IMR-90 (cell line): ENCODE measurements around the gene SLC52A3. TPM values are rescaled to one million over a fixed set of nuclear protein-coding genes. Genes with fewer than 3 reads are reported as not detected.

Source experiments
- ATAC-seq: fragments of 200-7000 bp; cut with Tn5 transposase; 2 replicates; pipeline ENCODE4 v1.9.1; 2020; ENCODE audit warnings: low read depth, mild to moderate bottlenecking, moderate library complexity
- BruUV-seq: library from RNA; stranded (reverse); fragments of 400-500 nt; replicated peaks from 2 replicates; lab custom pipeline; 2021; lab: Mats Ljungman, UMichigan
- CTCF ChIA-PET: fragments of 300-600 bp; formaldehyde crosslinking; extraction: SDS; loops from one replicate; lab custom pipeline; 2021; ENCODE audit warnings: antibody characterized with exemption; lab: Yijun Ruan, JAX
- POLR2A ChIA-PET: fragments of 300-600 bp; sonication (Branson Sonifier 250); formaldehyde crosslinking; loops from one replicate; lab custom pipeline; 2022; ENCODE audit warnings: antibody characterized with exemption; ENCODE audit not compliant: unreplicated experiment; lab: Charles Lee
- DNase-seq: peaks from one replicate; pipeline ENCODE4 v3.0.0; 2013
- H2AFZ ChIP-seq: replicated peaks from 2 replicates; pipeline ENCODE3; 2013; ENCODE audit warnings: low read length, mild to moderate bottlenecking; ENCODE audit not compliant: poor library complexity
- H2AK5ac ChIP-seq: 2 replicates; pipeline ENCODE4 v1.6.1; 2013; ENCODE audit warnings: low read depth, low read length, inconsistent platforms
- H2AK9ac ChIP-seq: replicated peaks from 2 replicates; pipeline ENCODE3; 2013; ENCODE audit warnings: mild to moderate bottlenecking, low read depth, low read length, moderate library complexity; ENCODE audit not compliant: poor library complexity
- H2BK120ac ChIP-seq: 2 replicates; pipeline ENCODE4 v1.6.1; 2013; ENCODE audit warnings: low read depth, low read length, inconsistent platforms
- H2BK15ac ChIP-seq: 3 replicates; pipeline ENCODE4 v1.6.1; 2013; ENCODE audit warnings: low read depth, low read length, inconsistent platforms
- H2BK20ac ChIP-seq: 2 replicates; pipeline ENCODE4 v1.6.1; 2013; ENCODE audit warnings: low read depth, mild to moderate bottlenecking, inconsistent platforms, low read length, moderate library complexity
- H2BK5ac ChIP-seq: 2 replicates; pipeline ENCODE4 v1.6.1; 2013; ENCODE audit warnings: mild to moderate bottlenecking, low read depth, low read length, inconsistent platforms; ENCODE audit not compliant: poor library complexity, severe bottlenecking
- H3K14ac ChIP-seq: replicated peaks from 2 replicates; pipeline ENCODE4 v1.6.1; 2013; ENCODE audit warnings: low read depth, low read length, inconsistent platforms
- H3K18ac ChIP-seq: 2 replicates; pipeline ENCODE4 v1.6.1; 2013; ENCODE audit warnings: low read depth, low read length, control low read depth
- H3K23ac ChIP-seq: 2 replicates; pipeline ENCODE4 v1.6.1; 2013; ENCODE audit warnings: low read depth, low read length, inconsistent platforms
- H3K27ac ChIP-seq: 2 replicates; pipeline ENCODE4 v1.5.1; 2013; ENCODE audit warnings: mild to moderate bottlenecking, control low read depth, low read length; ENCODE audit not compliant: insufficient read depth
- H3K27me3 ChIP-seq: 2 replicates; pipeline ENCODE4 v1.6.1; 2013; ENCODE audit warnings: low read length; ENCODE audit not compliant: control insufficient read depth, insufficient read depth
- H3K36me3 ChIP-seq: 2 replicates; pipeline ENCODE4 v1.6.1; 2013; ENCODE audit warnings: low read length, mixed read lengths; ENCODE audit not compliant: control insufficient read depth, insufficient read depth
- H3K4ac ChIP-seq: 2 replicates; pipeline ENCODE4 v1.6.1; 2013; ENCODE audit warnings: low read depth, low read length, inconsistent platforms
- H3K4me1 ChIP-seq: 2 replicates; pipeline ENCODE4 v1.6.1; 2013; ENCODE audit warnings: low read length, mixed read lengths; ENCODE audit not compliant: control insufficient read depth, insufficient read depth
- H3K4me2 ChIP-seq: 2 replicates; pipeline ENCODE4 v1.6.1; 2013; ENCODE audit warnings: low read depth, mild to moderate bottlenecking, control low read depth, low read length, moderate library complexity
- H3K4me3 ChIP-seq: 2 replicates; pipeline ENCODE4 v1.5.1; 2013; ENCODE audit warnings: low read depth, mild to moderate bottlenecking, control low read depth, low read length, moderate library complexity; ENCODE audit not compliant: insufficient read depth
- H3K56ac ChIP-seq: 2 replicates; pipeline ENCODE4 v1.6.1; 2013; ENCODE audit warnings: low read length, inconsistent platforms; ENCODE audit not compliant: insufficient read depth; ENCODE audit errors: extremely low read depth
- H3K79me1 ChIP-seq, 2 experiments: 2 replicates each; pipeline ENCODE4 v1.6.1; 2013; ENCODE audit warnings: low read length in 2 of 2, inconsistent platforms in 1 of 2, low read depth in 1 of 2
- H3K9ac ChIP-seq: 2 replicates; pipeline ENCODE4 v1.6.1; 2013; ENCODE audit warnings: low read depth, low read length, control low read depth
- H3K9me1 ChIP-seq: 2 replicates; pipeline ENCODE4 v1.6.1; 2013; ENCODE audit warnings: low read length, inconsistent platforms; ENCODE audit not compliant: insufficient read depth
- H3K9me3 ChIP-seq: 2 replicates; pipeline ENCODE4 v1.6.1; 2013; ENCODE audit warnings: low read length; ENCODE audit not compliant: control insufficient read depth, insufficient read depth
- H4K20me1 ChIP-seq: 2 replicates; pipeline ENCODE4 v1.6.1; 2013; ENCODE audit warnings: low read length, inconsistent platforms; ENCODE audit not compliant: insufficient read depth
- H4K5ac ChIP-seq: 2 replicates; pipeline ENCODE4 v1.6.1; 2013; ENCODE audit warnings: mild to moderate bottlenecking, low read depth, low read length, control low read depth
- H4K8ac ChIP-seq, 2 experiments: 2 replicates each; pipeline ENCODE4 v1.6.1; 2013; ENCODE audit warnings: low read depth in 2 of 2, low read length in 2 of 2, control low read depth in 1 of 2, inconsistent platforms in 1 of 2
- H4K91ac ChIP-seq: 2 replicates; pipeline ENCODE4 v1.6.1; 2013; ENCODE audit warnings: low read depth, low read length, inconsistent platforms; ENCODE audit not compliant: insufficient read depth
- CEBPB ChIP-seq: IDR thresholded peaks from 2 replicates; pipeline ENCODE4 v1.6.1; 2012; ENCODE audit warnings: low read depth, low read length, improper control_type of control experiment
- MAFK ChIP-seq: IDR thresholded peaks from 2 replicates; pipeline ENCODE4 v1.6.1; 2012; ENCODE audit warnings: low read depth, low read length, improper control_type of control experiment
- POLR2A ChIP-seq: IDR thresholded peaks from 2 replicates; pipeline ENCODE4 v1.6.1; 2012; ENCODE audit warnings: mild to moderate bottlenecking, low read depth, low read length
- RAD21 ChIP-seq: IDR thresholded peaks from 2 replicates; pipeline ENCODE4 v1.6.1; 2012; ENCODE audit warnings: low read length, improper control_type of control experiment
- RCOR1 ChIP-seq: IDR thresholded peaks from 2 replicates; pipeline ENCODE4 v1.6.1; 2012; ENCODE audit warnings: mild to moderate bottlenecking, low read length, improper control_type of control experiment; ENCODE audit not compliant: insufficient replicate concordance
- WGBS, 2 experiments: methylation state at CpG; one replicate each; pipeline versions ENCODE4 v1.1.5 to v1.1.7; 2013; ENCODE audit warnings: missing lambda C conversion rate in 2 of 2; ENCODE audit not compliant: insufficient read length in 1 of 2; ENCODE audit errors: extremely low coverage in 2 of 2; 5-methylcytosine and 5-hydroxymethylcytosine counted together
- dilution Hi-C: fragments of 300-500 bp; cut with HindIII; formaldehyde crosslinking; loops from one replicate; pipeline ENCODE4 v1.14.3; 2018; ENCODE audit warnings: low sequenced_read_pairs; ENCODE audit not compliant: unreplicated experiment
- in situ Hi-C: fragments of 300-500 bp; cut with MboI; formaldehyde crosslinking; loops from 3 replicates; pipeline ENCODE4 v1.14.3; 2019; ENCODE audit warnings: low sequenced_read_pairs, inconsistent platforms, mixed read lengths
- intact Hi-C: fragments of 100-400 bp; cut with micrococcal nuclease; formaldehyde crosslinking; loops from 2 replicates; pipeline ENCODE4 v1.10.0; 2022
- polyA plus RNA-seq, 3 experiments: library from polyadenylated mRNA; depleted of rRNA; stranded (reverse); fragments of >200 nt; gene quantifications; 2 replicates each; pipeline ENCODE4 v1.2.3, GENCODE V29; 2012; ENCODE audit warnings: low replicate concordance in 1 of 3
- total RNA-seq: library from RNA; depleted of rRNA; stranded (reverse); fragments of >200 nt; gene quantifications from 2 replicates; pipeline ENCODE4 v1.2.3, GENCODE V29; 2012

Gene SLC52A3
- total and polyA plus RNA-seq, 2 of the 4 experiments (the other 2 are of a cell fraction) = not detected

DNA sequence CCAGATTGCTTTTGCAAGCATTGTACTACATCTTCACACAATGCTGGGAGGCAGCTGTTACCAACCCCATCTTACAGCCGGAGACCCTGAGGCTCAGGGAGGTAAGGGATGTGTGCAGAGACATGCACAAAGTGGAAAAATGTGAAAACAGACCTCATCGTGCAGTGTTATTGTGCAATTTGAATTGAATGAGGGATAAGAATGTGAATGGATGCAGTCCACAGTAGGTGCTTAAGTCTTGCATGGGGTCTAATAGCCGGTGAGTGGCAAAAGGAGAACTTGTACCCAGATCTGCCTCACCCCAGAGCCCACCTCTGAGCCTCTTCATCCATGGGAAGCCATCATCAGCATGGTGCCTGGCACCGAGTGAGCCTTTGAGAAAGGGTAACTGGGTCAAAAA is 42.1 kb downstream of the SLC52A3 start:
- Histone ChIP-seq H2AK9ac (no peak overlapping the region), H2AFZ (no peak overlapping the region), H3K4me2 (no peak overlapping the region), H3K36me3 (no peaks in the 10 kb centered on the region), H3K4ac (no peak overlapping the region), H3K9me1 (no peaks in the 10 kb centered on the region), H3K18ac (no peak overlapping the region), H4K5ac (no peak overlapping the region), H3K4me3 (no peak overlapping the region), H2BK15ac (no peak overlapping the region), H2BK5ac (no peak overlapping the region), H2AK5ac (no peak overlapping the region), H3K4me1 (no peaks in the 10 kb centered on the region), H4K20me1 (no peaks in the 10 kb centered on the region; the same call in 1 of the 2 replicates), H3K79me1 (no peaks in the 10 kb centered on the region), H3K9me3 (no peaks in the 10 kb centered on the region), H3K27ac (no peak overlapping the region), H3K27me3 (peaks cover 45% of the 10 kb centered on the region), H3K23ac (no peak overlapping the region), H2BK20ac (no peak overlapping the region), H3K9ac (no peak overlapping the region), H3K56ac (no peak overlapping the region), H4K8ac (no peak overlapping the region), H2BK120ac (no peak overlapping the region), H3K14ac (no peak overlapping the region), H4K91ac (no peak overlapping the region)
- ChIA-PET POLR2A (no interaction called here), CTCF (no interaction called here)
- no TSS peak for BruUV-seq
- no peak for TF ChIP-seq POLR2A
- TF ChIP-seq MAFK = no peak
- TF ChIP-seq RAD21 = no peak
- TF ChIP-seq RCOR1 = no peak
- TF ChIP-seq CEBPB = peak; percentile 33; the same call in 1 of the 2 replicates
- DNase-seq = no peak
- intact Hi-C loops (loop anchor here (5.0 kb wide), 1 partner anchor 74 kb away; the partner anchor contains the start of gene SRXN1), dilution Hi-C loops (no loop called here), in situ Hi-C loops (no loop called here)
- no CpG with 5 or more reads among the region's 4 CpGs for WGBS, 2 experiments
- no peak for ATAC-seq
